ENCODE measurements around the gene DNAH8.

- TF ChIP-seq CTCF (IDR thresholded peaks at IDR 0.05), result no peak
- no peak for TF ChIP-seq EZH2 (IDR thresholded peaks at IDR 0.05)
- TF ChIP-seq EZH2phosphoT487 (IDR thresholded peaks at IDR 0.05), result no peak
These were observed 219.9 kb downstream of the DNAH8 start for GRCh38 chr6:38935051-38935450.

Data from neural progenitor cell (in vitro differentiated cells).